HEK293 (cell line): ENCODE data around the gene PMVK.
A peak's percentile ranks its signal among the peaks of the same experiment; 100 is the strongest.

Experiments
- CTCF ChIA-PET: fragments of 350-600 bp; formaldehyde crosslinking; extraction: SDS; loops from one replicate; lab custom pipeline; 2021; ENCODE audit warnings: antibody characterized with exemption; lab: Yijun Ruan, JAX
- POLR2A ChIA-PET: fragments of 300-600 bp; formaldehyde crosslinking; extraction: SDS; loops from one replicate; lab custom pipeline; 2020; ENCODE audit warnings: antibody characterized with exemption, inconsistent platforms; lab: Yijun Ruan, JAX
- H3K27ac ChIP-seq: fragments of 200-500 bp; sonication (Bioruptor generic); 2 replicates; pipeline ENCODE4 v1.5.1; 2014; ENCODE audit warnings: low read depth, low read length, control low read depth, inconsistent platforms; ENCODE audit errors: extremely low read depth
- H3K36me3 ChIP-seq, 2 experiments: fragments of 200-500 bp in 1 of 2; sonication (Bioruptor generic) in 1 of 2; 1 replicate in 1 of 2; 2 replicates in 1 of 2; pipeline ENCODE4 v1.5.1; 2014 to 2017; ENCODE audit warnings: inconsistent platforms in 2 of 2, low read length in 2 of 2; ENCODE audit not compliant: control insufficient read depth in 2 of 2, insufficient read depth in 1 of 2
- H3K4me1 ChIP-seq: fragments of 200-500 bp; sonication (Bioruptor generic); 2 replicates; pipeline ENCODE4 v1.5.1; 2014; ENCODE audit warnings: mild to moderate bottlenecking, low read length, inconsistent platforms; ENCODE audit not compliant: control insufficient read depth, insufficient read depth
- H3K4me3 ChIP-seq: 2 replicates; pipeline ENCODE4 v1.5.1; 2011; ENCODE audit warnings: low read depth, mild to moderate bottlenecking, control low read depth, low read length, moderate library complexity
- H3K9me3 ChIP-seq: fragments of 200-500 bp; sonication (Bioruptor generic); 2 replicates; pipeline ENCODE4 v1.5.1; 2014; ENCODE audit warnings: low read depth, low read length, inconsistent platforms; ENCODE audit not compliant: control insufficient read depth, insufficient read depth
- BCL11B ChIP-seq: fragments of 450-650 bp; formaldehyde crosslinking; IDR thresholded peaks from 2 replicates; pipeline ENCODE4 v1.5.1; 2016; ENCODE audit warnings: low read depth, missing biosample characterization, missing genetic modification characterization
- FEZF1 ChIP-seq: fragments of 450-650 bp; formaldehyde crosslinking; IDR thresholded peaks from 2 replicates; pipeline ENCODE4 v1.5.1; 2016; ENCODE audit warnings: missing biosample characterization, missing genetic modification characterization
- HOXC10 ChIP-seq: sonication (generic); formaldehyde crosslinking; IDR thresholded peaks from 2 replicates; pipeline ENCODE4 v1.8.1; 2023; ENCODE audit warnings: mild to moderate bottlenecking, missing genetic modification reagents
- IKZF3 ChIP-seq: fragments of 450-650 bp; IDR thresholded peaks from 2 replicates; pipeline ENCODE4 v1.5.0; 2018; ENCODE audit warnings: missing biosample characterization, mild to moderate bottlenecking, missing genetic modification characterization, moderate library complexity
- KLF16 ChIP-seq: fragments of 450-650 bp; formaldehyde crosslinking; IDR thresholded peaks from 2 replicates; pipeline ENCODE4 v1.5.1; 2017; ENCODE audit warnings: missing biosample characterization, missing genetic modification characterization
- WT1 ChIP-seq: fragments of 450-650 bp; formaldehyde crosslinking; IDR thresholded peaks from 2 replicates; pipeline ENCODE4 v1.5.1; 2016; ENCODE audit warnings: missing biosample characterization, missing genetic modification characterization
- ZBTB17 ChIP-seq: fragments of 450-650 bp; formaldehyde crosslinking; IDR thresholded peaks from 2 replicates; pipeline ENCODE4 v1.5.1; 2016; ENCODE audit warnings: missing biosample characterization, missing genetic modification characterization
- ZEB2 ChIP-seq: fragments of 450-650 bp; formaldehyde crosslinking; IDR thresholded peaks from 2 replicates; pipeline ENCODE4 v1.5.1; 2016; ENCODE audit warnings: missing biosample characterization, missing genetic modification characterization
- ZNF138 ChIP-seq: fragments of 450-650 bp; formaldehyde crosslinking; IDR thresholded peaks from 2 replicates; pipeline ENCODE4 v1.5.1; 2016; ENCODE audit warnings: missing biosample characterization, missing genetic modification characterization, borderline replicate concordance
- ZNF549 ChIP-seq: fragments of 450-650 bp; IDR thresholded peaks from 2 replicates; pipeline ENCODE4 v1.5.1; 2018; ENCODE audit warnings: missing biosample characterization, missing genetic modification characterization, mild to moderate bottlenecking, inconsistent platforms, moderate library complexity
- TF ChIP-seq, protein P1 (sequence below): fragments of 450-650 bp; formaldehyde crosslinking; IDR thresholded peaks from 2 replicates; pipeline ENCODE4 v1.5.1; 2016; ENCODE audit warnings: missing biosample characterization, missing genetic modification characterization
- TF ChIP-seq, protein P2 (sequence below): fragments of 450-650 bp; formaldehyde crosslinking; conservative IDR thresholded peaks from 2 replicates; pipeline ENCODE4 v1.5.1; 2016; ENCODE audit warnings: low read depth, missing biosample characterization, missing genetic modification characterization
- TF ChIP-seq, protein P3 (sequence below): fragments of 450-650 bp; formaldehyde crosslinking; IDR thresholded peaks from 2 replicates; pipeline ENCODE4 v1.5.1; 2016; ENCODE audit warnings: missing biosample characterization, missing genetic modification characterization
- TF ChIP-seq, protein P4 (sequence below): fragments of 450-650 bp; formaldehyde crosslinking; IDR thresholded peaks from 2 replicates; pipeline ENCODE4 v1.5.1; 2016; ENCODE audit warnings: missing biosample characterization, missing genetic modification characterization
- TF ChIP-seq, protein P5 (sequence below): fragments of 450-650 bp; formaldehyde crosslinking; IDR thresholded peaks from 2 replicates; pipeline ENCODE4 v1.5.1; 2016; ENCODE audit warnings: missing biosample characterization, missing genetic modification characterization, borderline replicate concordance
- TF ChIP-seq, protein P6 (sequence below): IDR thresholded peaks from 2 replicates; pipeline ENCODE4 v1.6.1; 2011; ENCODE audit warnings: mild to moderate bottlenecking, low read depth, low read length, borderline replicate concordance
- TF ChIP-seq, protein P7 (sequence below): fragments of 450-650 bp; formaldehyde crosslinking; IDR thresholded peaks from 2 replicates; pipeline ENCODE4 v1.5.1; 2016; ENCODE audit warnings: missing biosample characterization, missing genetic modification characterization
- TF ChIP-seq, protein P8 (sequence below): fragments of 450-650 bp; formaldehyde crosslinking; IDR thresholded peaks from 2 replicates; pipeline ENCODE4 v1.5.1; 2016; ENCODE audit warnings: missing biosample characterization, missing genetic modification characterization

The PMVK gene

DNA sequence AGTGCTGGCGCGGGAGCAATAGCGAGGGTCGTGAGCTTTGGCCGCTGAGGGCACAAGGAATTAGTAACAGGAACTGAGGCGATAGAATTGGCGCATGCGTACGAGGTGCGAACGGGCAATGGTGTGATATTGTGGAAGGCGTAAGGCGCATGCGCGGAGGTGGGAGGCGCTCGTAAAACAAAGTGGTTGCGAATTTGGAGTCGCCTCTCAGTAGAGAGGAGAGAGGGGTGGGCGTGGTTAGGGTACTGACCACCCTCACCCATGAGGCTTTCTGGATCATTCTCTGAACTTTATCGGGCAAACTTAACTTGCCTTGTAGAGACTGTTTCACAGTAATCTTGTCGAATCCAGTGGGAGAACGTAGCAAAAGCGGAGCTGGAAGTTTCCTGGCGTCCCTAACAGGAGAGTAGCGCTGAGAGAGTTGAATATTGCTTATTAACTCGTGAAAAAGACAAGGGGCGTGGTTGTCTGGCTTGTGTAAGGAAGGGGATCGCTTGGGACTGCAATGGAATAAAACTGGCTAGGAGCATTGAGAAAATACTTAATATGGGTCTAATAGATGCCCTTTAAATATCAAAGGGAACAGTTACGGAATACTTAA is 38.4 kb upstream of the PMVK start (continued):
- TF ChIP-seq ZNF549 (tag by site-specific recombination) (no peak), HOXC10 (no peak), KLF16 (tag by site-specific recombination) (peak; percentile 83; the same call in 1 of the 2 replicates), ZBTB17 (tag by site-specific recombination) (0 out of 2 replicates have a peak, but pooled peaks have one; percentile 23), IKZF3 (tag by site-specific recombination) (no peak), WT1 (tag by site-specific recombination) (peak; percentile 73; the same call in 1 of the 2 replicates), FEZF1 (tag by site-specific recombination) (0 out of 2 replicates have a peak, but pooled peaks have one; percentile 59), ZNF138 (tag by site-specific recombination) (no peak), BCL11B (tag by site-specific recombination) (0 out of 2 replicates have a peak, but pooled peaks have one; percentile 13), ZEB2 (tag by site-specific recombination) (peak; percentile 14)
- TF ChIP-seq, protein P1, sequence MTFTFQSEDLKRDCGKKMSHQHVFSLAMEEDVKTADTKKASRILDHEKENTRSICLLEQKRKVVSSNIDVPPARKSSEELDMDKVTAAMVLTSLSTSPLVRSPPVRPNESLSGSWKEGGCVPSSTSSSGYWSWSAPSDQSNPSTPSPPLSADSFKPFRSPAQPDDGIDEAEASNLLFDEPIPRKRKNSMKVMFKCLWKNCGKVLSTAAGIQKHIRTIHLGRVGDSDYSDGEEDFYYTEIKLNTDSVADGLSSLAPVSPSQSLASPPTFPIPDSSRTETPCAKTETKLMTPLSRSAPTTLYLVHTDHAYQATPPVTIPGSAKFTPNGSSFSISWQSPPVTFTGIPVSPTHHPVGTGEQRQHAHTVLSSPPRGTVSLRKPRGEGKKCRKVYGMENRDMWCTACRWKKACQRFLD, result no peak
- TF ChIP-seq, protein P2, sequence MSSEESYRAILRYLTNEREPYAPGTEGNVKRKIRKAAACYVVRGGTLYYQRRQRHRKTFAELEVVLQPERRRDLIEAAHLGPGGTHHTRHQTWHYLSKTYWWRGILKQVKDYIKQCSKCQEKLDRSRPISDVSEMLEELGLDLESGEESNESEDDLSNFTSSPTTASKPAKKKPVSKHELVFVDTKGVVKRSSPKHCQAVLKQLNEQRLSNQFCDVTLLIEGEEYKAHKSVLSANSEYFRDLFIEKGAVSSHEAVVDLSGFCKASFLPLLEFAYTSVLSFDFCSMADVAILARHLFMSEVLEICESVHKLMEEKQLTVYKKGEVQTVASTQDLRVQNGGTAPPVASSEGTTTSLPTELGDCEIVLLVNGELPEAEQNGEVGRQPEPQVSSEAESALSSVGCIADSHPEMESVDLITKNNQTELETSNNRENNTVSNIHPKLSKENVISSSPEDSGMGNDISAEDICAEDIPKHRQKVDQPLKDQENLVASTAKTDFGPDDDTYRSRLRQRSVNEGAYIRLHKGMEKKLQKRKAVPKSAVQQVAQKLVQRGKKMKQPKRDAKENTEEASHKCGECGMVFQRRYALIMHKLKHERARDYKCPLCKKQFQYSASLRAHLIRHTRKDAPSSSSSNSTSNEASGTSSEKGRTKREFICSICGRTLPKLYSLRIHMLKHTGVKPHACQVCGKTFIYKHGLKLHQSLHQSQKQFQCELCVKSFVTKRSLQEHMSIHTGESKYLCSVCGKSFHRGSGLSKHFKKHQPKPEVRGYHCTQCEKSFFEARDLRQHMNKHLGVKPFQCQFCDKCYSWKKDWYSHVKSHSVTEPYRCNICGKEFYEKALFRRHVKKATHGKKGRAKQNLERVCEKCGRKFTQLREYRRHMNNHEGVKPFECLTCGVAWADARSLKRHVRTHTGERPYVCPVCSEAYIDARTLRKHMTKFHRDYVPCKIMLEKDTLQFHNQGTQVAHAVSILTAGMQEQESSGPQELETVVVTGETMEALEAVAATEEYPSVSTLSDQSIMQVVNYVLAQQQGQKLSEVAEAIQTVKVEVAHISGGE (tag by site-specific recombination), result 0 out of 2 replicates have a peak, but pooled peaks have one; percentile 14
- TF ChIP-seq, protein P3, sequence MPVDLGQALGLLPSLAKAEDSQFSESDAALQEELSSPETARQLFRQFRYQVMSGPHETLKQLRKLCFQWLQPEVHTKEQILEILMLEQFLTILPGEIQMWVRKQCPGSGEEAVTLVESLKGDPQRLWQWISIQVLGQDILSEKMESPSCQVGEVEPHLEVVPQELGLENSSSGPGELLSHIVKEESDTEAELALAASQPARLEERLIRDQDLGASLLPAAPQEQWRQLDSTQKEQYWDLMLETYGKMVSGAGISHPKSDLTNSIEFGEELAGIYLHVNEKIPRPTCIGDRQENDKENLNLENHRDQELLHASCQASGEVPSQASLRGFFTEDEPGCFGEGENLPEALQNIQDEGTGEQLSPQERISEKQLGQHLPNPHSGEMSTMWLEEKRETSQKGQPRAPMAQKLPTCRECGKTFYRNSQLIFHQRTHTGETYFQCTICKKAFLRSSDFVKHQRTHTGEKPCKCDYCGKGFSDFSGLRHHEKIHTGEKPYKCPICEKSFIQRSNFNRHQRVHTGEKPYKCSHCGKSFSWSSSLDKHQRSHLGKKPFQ (tag by site-specific recombination), result peak; percentile 56; the same call in 1 of the 2 replicates

DNA sequence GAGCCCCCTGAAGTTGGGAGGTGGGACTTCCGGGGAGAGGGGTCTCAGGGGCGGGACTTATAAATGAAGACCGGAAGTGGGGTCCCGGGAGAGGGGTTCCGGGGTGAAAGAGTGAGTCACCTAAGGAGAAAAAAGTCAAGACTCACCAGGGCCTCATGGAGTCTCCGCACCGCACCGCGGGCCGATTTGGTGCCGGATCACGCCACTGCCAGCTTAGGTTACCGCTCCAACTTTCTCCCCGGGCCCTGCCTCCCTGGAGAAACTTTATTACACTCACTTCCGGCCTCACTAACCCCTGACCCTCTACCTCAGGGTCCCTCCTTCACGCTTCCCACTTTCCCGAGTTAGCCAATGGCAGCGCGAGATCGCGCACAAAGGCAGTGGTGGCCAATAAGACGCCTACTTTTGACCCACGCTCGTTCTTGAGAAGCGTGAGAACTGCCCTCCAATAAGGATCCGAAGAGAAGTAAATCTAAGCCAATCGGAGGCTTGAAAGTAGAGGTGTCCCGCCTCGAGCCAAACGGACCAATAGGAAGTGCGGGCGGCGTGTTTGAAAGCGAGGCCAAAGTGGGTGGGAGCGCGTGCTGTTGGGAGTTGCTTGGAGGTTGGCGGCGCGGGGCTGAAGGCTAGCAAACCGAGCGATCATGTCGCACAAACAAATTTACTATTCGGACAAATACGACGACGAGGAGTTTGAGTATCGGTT is 37.7 kb upstream of the PMVK start, which contains the start of gene CKS1B:
CKS1B (plus strand) TSS at position 580 of the 706 bp plus-strand sequence; CDS start at position 645, 65 bp downstream.
- POLR2A ChIA-PET, result interaction anchor here (0.7 to 6.0 kb wide), 15 partner anchors 9 to 111 kb away, joined by 3 to 69 read pairs (median 8); partner anchors contain the start of genes ADAM15, FLAD1, LENEP and PBXIP1
- CTCF ChIA-PET, result interaction anchor here (0.8 to 2.7 kb wide), 9 partner anchors 9 to 86 kb away, joined by 3 to 16 read pairs (median 5); partner anchors contain the start of genes FLAD1 and PYGO2
- Histone ChIP-seq H3K4me3 (peak within 1 kb of the TSS; percentile 68), H3K9me3 (no peaks in the 10 kb centered on the region), H3K4me1 (peaks cover 12% of the 10 kb centered on the region), H3K27ac (peak within 1 kb of the TSS; percentile 76), H3K36me3 (peaks cover 0 to 16% of the 10 kb centered on the region in 2 experiments; a peak in 2 of 3 replicates)
- TF ChIP-seq, protein P4, sequence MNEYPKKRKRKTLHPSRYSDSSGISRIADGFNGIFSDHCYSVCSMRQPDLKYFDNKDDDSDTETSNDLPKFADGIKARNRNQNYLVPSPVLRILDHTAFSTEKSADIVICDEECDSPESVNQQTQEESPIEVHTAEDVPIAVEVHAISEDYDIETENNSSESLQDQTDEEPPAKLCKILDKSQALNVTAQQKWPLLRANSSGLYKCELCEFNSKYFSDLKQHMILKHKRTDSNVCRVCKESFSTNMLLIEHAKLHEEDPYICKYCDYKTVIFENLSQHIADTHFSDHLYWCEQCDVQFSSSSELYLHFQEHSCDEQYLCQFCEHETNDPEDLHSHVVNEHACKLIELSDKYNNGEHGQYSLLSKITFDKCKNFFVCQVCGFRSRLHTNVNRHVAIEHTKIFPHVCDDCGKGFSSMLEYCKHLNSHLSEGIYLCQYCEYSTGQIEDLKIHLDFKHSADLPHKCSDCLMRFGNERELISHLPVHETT, result peak; percentile 69
- TF ChIP-seq, protein P5, sequence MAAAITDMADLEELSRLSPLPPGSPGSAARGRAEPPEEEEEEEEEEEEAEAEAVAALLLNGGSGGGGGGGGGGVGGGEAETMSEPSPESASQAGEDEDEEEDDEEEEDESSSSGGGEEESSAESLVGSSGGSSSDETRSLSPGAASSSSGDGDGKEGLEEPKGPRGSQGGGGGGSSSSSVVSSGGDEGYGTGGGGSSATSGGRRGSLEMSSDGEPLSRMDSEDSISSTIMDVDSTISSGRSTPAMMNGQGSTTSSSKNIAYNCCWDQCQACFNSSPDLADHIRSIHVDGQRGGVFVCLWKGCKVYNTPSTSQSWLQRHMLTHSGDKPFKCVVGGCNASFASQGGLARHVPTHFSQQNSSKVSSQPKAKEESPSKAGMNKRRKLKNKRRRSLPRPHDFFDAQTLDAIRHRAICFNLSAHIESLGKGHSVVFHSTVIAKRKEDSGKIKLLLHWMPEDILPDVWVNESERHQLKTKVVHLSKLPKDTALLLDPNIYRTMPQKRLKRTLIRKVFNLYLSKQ, result no peak
- TF ChIP-seq, protein P6, sequence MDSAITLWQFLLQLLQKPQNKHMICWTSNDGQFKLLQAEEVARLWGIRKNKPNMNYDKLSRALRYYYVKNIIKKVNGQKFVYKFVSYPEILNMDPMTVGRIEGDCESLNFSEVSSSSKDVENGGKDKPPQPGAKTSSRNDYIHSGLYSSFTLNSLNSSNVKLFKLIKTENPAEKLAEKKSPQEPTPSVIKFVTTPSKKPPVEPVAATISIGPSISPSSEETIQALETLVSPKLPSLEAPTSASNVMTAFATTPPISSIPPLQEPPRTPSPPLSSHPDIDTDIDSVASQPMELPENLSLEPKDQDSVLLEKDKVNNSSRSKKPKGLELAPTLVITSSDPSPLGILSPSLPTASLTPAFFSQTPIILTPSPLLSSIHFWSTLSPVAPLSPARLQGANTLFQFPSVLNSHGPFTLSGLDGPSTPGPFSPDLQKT, result peak; percentile 84
- TF ChIP-seq, protein P7, sequence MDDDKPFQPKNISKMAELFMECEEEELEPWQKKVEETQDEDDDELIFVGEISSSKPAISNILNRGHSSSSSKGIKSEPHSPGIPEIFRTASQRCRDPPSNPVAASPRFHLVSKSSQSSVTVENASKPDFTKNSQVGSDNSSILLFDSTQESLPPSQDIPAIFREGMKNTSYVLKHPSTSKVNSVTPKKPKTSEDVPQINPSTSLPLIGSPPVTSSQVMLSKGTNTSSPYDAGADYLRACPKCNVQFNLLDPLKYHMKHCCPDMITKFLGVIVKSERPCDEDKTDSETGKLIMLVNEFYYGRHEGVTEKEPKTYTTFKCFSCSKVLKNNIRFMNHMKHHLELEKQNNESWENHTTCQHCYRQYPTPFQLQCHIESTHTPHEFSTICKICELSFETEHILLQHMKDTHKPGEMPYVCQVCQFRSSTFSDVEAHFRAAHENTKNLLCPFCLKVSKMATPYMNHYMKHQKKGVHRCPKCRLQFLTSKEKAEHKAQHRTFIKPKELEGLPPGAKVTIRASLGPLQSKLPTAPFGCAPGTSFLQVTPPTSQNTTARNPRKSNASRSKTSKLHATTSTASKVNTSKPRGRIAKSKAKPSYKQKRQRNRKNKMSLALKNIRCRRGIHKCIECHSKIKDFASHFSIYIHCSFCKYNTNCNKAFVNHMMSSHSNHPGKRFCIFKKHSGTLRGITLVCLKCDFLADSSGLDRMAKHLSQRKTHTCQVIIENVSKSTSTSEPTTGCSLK (tag by site-specific recombination), result no peak
- TF ChIP-seq, protein P8, sequence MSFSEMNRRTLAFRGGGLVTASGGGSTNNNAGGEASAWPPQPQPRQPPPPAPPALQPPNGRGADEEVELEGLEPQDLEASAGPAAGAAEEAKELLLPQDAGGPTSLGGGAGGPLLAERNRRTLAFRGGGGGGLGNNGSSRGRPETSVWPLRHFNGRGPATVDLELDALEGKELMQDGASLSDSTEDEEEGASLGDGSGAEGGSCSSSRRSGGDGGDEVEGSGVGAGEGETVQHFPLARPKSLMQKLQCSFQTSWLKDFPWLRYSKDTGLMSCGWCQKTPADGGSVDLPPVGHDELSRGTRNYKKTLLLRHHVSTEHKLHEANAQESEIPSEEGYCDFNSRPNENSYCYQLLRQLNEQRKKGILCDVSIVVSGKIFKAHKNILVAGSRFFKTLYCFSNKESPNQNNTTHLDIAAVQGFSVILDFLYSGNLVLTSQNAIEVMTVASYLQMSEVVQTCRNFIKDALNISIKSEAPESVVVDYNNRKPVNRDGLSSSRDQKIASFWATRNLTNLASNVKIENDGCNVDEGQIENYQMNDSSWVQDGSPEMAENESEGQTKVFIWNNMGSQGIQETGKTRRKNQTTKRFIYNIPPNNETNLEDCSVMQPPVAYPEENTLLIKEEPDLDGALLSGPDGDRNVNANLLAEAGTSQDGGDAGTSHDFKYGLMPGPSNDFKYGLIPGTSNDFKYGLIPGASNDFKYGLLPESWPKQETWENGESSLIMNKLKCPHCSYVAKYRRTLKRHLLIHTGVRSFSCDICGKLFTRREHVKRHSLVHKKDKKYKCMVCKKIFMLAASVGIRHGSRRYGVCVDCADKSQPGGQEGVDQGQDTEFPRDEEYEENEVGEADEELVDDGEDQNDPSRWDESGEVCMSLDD (tag by site-specific recombination), result peak; percentile 97
